Stimulated activated CD8-positive, alpha-beta memory T cell treated with anti-CD3 and anti-CD28 coated beads, Interleukin-12 subunit alpha, Interleukin-12 subunit beta, amount 100 ng/mL, for 4 hours (primary cell): Measurements from ENCODE around the gene TMCC1.
"Not testable (repeated sequence)": the region's sequence is repeated elsewhere in the genome, so short reads cannot be mapped to it uniquely, and the experiment has no call there.

ENCODE experiments used
- DNase-seq: peaks from one replicate; pipeline ENCODE4 v3.0.0-alpha.2; 2020; ENCODE audit warnings: low read depth

The TMCC1 gene

GRCh38 chr3:129674798-129675123 is 218.8 kb downstream of the TMCC1 start:
- DNase-seq: not testable (repeated sequence)

- no peak for DNase-seq
Measured at GRCh38 chr3:129673897-129674797, 219.4 kb downstream of the TMCC1 start.

- DNase-seq: no peak
Measured at GRCh38 chr3:129673012-129673411, 220.5 kb downstream of the TMCC1 start.

- no peak for DNase-seq
Measured at GRCh38 chr3:129672412-129672811, 221.1 kb downstream of the TMCC1 start.

- DNase-seq: no peak
Measured at GRCh38 chr3:129665024-129665768, 228.3 kb downstream of the TMCC1 start.

- no peak for DNase-seq
Measured at GRCh38 chr3:129663930-129664646, 229.4 kb downstream of the TMCC1 start.

- DNase-seq: no peak
Measured at GRCh38 chr3:129663045-129663446, 230.5 kb downstream of the TMCC1 start.

- DNase-seq: no peak
Measured at GRCh38 chr3:129662191-129662608, 231.3 kb downstream of the TMCC1 start.

GRCh38 chr3:129661766-129662165 is 231.7 kb downstream of the TMCC1 start:
- DNase-seq: no peak

GRCh38 chr3:129658110-129658843 is 235.2 kb downstream of the TMCC1 start:
- DNase-seq: no peak

GRCh38 chr3:129657261-129658046 is 236.1 kb downstream of the TMCC1 start:
- DNase-seq: no peak

GRCh38 chr3:129656659-129657247 is 236.8 kb downstream of the TMCC1 start:
- no peak for DNase-seq

GRCh38 chr3:129655291-129655700 is 238.2 kb downstream of the TMCC1 start:
- DNase-seq: no peak

- no peak for DNase-seq
Measured at GRCh38 chr3:129654131-129654530, 239.4 kb downstream of the TMCC1 start.

GRCh38 chr3:129653019-129653418 is 240.5 kb downstream of the TMCC1 start:
- DNase-seq: no peak

- DNase-seq: no peak
Measured at GRCh38 chr3:129651435-129652202, 241.9 kb downstream of the TMCC1 start.

GRCh38 chr3:129650256-129650872 is 243.1 kb downstream of the TMCC1 start:
- DNase-seq: no peak

- no peak for DNase-seq
Measured at GRCh38 chr3:129648391-129648790, 245.1 kb downstream of the TMCC1 start.

GRCh38 chr3:129645286-129645685 is 248.2 kb downstream of the TMCC1 start:
- DNase-seq: no peak
